Measurements from ENCODE around the gene TDRD10.

TDRD10 gene

GRCh38 chr1:154502066-154502743 lies at the start of gene TDRD10, which contains the start of gene SHE:
Gene TDRD10 (plus strand): TSS chr1:154502219. CDS start chr1:154506904, 4,685 bp downstream.
Gene SHE (minus strand): TSS chr1:154502412. CDS start chr1:154502026, 386 bp downstream.
- peak; percentile 15 for DNase-seq

DNA sequence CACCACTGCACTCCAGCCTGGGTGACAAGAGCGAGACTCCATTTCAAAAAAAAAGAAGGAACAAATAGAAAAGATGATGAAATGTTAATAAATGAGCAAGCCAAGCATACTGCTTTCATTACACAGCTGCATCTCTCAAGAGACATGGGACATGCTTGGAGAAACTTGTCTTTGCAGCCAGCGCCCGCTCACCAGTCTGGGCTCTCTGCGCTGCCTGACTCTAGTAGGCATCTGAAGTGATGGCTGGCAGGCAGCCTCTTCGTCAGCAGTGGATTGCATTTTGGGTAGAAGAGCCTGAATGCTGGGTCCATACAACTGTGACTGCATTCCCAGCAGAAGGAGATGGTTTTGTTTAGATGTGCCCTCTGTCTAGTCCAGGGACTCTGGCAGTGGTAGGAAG lies 48.9 kb upstream of the TDRD10 start:
- DNase-seq, result no peak

GRCh38 chr1:154453574-154454352 lies 48.3 kb upstream of the TDRD10 start:
- no peak for DNase-seq

GRCh38 chr1:154454386-154455120 lies 47.5 kb upstream of the TDRD10 start:
- DNase-seq, result no peak

DNA sequence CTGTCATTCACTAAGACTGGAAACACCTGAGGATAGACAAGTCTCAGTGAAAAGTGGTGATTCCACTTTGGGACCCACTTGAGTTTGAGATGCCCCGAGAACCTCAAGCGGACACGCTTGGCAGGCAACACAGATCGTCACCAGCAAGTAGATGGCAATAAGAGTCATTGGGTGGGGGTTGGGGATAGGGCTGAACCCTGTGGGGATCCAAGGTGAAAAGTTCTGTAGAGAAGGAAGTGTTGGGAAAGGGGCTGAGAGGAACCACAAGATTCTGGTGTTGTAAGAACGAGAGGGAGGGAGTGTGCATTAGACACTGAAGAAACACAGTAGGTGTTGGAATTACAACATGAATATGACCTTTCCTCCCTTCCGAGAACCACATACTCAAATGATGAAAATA lies 45.4 kb upstream of the TDRD10 start:
- DNase-seq, result no peak

DNA sequence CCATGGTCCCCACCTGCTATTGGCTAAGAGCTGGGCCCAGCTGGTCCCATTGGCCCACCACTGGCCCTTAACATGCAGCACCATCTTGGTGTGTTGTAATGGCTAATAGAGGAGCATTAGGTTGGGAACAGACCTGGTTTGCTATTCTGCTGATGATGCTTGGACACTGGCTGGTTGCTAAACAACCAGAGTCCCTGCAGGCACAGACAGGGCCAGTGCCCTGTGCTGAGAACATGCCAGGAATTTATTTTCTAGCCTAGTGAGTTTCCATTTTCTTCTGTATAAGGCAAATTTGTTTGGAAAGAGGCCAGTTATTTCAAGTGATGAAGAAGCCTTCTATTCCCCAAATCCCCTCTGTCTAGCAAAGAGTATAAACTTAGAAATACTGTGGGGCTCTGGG lies 42.9 kb upstream of the TDRD10 start:
- no peak for DNase-seq

DNA sequence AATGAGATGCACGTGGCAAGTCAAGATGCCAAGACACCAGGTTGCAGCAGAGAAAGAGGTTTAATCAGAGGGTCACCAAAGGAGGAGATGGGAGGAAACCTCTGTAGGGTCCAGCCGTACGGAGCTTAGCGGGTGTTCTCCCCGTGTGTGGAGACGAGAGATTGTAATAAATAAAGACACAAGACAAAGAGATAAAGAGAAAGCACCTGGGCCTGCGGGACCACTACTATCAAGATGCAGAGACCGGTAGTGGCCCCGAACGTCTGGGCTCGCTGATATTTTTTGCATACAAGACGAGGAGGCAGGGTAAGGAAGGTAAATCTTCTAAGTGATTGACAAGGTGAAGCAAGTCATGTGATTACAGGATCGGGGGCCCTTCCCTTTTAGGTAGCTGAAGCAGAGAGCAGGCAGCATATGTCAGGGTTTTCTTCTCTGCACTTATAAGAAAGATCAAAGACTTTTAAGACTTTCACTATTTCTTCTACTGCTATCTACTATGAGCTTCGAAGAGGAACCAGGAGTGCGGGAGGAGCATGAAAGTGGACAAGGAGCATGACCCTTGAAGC lies 41.2 kb upstream of the TDRD10 start:
- no peak for DNase-seq

GRCh38 chr1:154463512-154463990 lies 38.5 kb upstream of the TDRD10 start:
- DNase-seq, result peak; percentile 75

DNA sequence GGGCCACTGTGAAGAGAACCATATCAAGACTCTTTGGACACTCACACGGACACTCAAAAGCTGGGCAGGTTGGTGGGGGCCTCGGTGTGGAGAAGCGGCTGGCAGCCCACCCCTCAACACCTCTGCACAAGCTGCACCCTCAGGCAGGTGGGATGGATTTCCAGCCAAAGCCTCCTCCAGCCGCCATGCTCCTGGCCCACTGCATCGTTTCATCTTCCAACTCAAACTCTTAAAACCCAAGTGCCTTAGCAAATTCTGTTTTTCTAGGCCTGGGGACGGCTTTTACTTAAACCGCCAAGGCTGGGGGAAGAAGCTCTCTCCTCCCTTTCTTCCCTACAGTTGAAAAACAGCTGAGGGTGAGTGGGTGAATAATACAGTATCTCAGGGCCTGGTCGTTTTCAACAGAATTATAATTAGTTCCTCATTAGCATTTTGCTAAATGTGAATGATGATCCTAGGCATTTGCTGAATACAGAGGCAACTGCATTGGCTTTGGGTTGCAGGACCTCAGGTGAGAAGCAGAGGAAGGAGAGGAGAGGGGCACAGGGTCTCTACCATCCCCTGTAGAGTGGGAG lies 36.3 kb upstream of the TDRD10 start:
- no peak for DNase-seq

GRCh38 chr1:154466206-154466605 lies 35.8 kb upstream of the TDRD10 start:
- DNase-seq, result no peak

DNA sequence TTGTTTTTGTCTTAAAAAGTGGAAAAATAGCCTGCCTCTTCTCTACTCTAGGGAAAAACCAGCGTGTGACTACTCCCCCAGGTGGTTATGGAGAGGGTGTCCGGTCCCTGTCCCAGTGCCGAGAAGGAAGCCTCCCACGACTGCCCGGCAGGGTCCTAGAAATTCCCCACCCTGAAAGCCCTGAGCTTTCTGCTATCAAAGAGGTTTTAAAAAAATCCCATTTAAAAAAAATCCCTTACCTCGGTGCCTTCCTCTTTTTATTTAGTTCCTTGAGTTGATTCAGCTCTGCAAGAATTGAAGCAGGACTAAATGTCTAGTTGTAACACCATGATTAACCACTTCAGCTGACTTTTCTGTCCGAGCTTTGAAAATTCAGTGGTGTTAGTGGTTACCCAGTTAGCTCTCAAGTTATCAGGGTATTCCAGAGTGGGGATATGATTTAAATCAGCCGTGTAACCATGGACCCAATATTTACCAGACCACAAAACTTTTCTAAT lies 35.0 kb upstream of the TDRD10 start:
- no peak for DNase-seq

DNA sequence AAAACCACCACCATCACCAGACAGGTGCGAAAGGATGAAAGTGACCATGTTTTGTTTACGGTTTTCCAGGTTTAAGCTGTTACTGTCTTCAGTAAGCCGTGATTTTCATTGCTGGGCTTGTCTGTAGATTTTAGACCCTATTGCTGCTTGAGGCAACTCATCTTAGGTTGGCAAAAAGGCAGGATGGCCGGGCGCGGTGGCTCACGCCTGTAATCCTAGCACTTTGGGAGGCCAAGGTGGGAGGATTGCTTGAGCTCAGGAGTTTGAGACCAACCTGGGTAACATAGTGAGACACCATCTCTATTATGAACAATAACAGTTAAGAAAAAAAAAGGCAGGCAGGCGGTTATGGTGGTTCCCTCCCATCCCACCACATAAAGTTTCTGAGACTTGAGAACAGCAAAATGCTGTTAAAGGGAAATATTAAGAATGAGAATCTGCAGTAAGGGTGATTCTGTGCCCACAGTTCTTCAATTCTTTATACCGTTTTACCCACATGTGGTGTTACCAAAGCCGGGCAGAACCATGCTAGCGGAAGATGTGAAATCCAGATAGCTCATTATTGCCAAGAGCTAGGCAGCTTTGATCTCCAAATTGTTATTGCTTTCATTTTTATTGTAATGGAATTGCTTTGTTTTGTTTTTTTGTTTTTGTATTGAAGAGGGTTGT lies 34.5 kb upstream of the TDRD10 start:
- DNase-seq, result peak; percentile 44

DNA sequence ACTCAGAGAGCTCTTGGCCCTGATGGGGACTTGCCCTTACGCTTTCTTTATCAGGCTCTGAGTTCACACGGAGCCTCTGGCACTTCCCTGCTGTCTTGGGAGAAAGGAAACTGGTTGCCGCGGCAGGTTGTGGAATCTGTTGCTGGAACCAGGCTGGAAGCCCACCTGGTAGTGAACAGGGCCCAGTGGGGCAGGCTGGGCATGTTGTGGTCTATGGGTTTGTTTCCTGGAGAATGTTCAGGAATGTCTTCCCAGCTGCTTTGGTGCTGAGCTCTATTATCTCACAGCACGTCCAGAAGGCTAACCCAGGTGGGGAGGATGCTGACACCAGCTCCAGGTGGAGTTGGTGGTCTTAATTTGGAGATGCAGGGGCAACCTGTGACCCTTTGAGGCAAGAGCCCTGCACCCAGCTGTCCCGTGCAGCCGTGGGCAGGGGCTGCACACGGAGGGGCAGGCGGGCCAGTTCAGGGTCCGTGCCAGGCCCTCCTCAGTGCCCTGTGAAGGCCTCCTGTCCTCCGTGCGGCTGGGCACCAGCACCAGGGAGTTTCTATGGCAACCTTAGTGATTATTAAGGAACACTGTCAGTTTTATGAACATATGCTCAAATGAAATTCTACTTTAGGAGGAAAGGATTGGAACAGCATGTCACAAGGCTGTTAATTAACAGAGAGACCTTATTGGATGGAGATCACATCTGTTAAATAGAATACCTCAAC lies 33.3 kb upstream of the TDRD10 start:
- DNase-seq, result no peak

DNA sequence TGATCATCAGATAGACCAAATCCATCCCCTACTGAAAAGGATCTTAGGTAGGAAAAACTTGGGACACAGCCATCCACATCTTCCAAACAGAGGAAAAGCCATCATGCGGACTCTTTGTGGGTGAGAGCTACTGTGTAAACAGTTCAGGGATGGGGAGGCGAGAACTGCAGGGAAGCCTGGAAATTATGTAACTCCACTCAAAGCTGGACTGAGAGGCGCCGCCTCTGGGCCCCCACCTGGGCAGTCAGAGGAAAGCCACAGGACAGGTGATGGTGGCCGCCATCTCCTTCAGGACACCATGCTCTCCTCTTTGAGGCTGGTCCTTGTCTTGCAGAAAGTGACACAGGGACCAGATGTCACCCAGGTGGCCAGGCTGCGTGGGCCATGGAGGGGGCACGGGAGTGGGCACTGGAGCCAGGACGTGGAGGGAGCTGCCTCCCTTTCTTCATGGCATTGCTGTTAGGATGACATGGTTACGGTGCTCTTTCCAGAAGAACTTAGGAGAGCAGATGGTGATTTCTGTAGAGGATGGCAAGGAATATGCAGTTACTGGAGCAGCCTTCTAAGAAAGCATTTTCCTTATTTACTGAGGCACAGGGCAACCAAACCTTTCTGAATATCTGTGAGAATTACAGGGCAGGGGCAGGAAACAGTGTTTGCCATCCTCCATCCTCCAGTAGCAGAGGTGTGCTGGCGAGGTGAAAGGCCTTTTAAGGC lies 32.0 kb upstream of the TDRD10 start:
- DNase-seq, result no peak

DNA sequence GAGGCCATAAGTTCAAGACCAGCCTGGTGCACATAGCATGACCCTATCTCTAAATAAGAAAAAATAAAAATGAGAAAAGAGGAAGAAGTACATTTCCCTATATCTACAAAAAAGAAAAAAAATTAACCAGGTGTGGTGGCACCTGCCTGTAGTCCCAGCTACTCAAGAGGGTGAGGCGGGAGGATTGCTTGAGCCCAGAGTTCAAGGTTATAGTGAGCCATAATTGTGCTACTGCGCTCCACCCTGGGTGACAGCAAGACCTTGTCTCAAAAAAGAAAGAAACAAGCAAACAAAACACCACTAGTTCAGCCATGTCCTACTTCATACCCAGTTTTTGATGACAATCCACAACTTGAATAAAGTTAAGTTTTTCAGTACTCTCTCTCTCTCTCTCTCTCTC lies 30.7 kb upstream of the TDRD10 start:
- DNase-seq, result no peak

DNA sequence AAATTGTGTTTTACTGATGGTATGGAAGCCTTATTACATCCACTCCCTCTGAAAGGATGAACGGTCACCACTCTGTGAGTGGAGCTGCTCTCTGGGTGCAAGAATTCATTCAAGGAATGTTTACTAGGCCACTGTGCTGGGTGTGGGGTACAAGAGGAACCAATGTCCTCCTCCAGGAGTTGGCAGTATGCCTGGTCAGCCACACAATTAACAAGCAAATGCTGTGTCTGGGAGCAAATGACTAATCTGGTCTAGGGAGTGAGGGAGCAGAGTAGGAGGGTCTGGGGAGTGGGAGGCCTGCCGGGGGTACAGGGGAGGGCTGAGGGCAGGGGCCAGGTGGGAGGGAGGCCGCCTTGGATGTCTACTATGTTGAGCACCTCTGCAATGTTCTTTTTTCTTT lies 27.2 kb upstream of the TDRD10 start:
- DNase-seq, result no peak

GRCh38 chr1:154476791-154477190 lies 25.2 kb upstream of the TDRD10 start:
- DNase-seq, result no peak

DNA sequence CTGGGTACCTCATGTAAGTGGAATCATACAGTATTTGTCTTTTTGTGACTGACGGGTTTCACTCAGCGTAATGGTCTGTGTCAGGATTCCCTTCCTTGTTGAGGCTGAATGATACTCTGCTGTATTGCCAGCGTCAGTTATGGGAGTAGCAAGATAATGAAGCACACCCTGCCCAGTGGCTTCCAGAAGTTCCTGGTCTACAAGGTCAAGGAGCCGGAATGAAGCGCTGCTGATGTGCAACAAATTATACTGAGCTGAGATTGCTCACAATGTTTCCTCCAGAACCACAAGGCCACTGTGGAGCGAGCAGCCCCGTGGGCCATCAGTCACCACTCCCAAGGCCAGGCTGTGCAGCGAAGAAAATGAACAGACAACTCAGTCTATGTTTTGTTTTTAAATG lies 24.0 kb upstream of the TDRD10 start:
- no peak for DNase-seq

DNA sequence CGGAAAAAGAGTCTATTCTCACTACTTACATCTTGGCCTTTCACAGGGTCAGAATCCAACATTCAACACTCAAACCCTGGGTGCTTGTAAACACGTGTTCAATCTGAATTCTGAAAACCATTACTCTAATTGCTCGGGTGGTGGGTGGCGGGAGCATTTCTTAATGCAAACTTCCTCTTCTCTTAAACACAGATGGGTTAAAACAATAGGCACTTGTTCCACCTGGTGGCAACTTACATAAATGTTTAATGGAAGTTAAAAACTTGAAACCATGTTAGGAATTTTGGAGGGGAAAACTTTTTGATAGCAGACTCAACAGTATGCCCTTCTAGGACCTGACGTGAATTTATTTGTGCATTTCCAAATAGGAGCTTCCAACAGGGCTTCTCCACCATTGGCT lies 23.4 kb upstream of the TDRD10 start:
- DNase-seq, result peak; percentile 39

DNA sequence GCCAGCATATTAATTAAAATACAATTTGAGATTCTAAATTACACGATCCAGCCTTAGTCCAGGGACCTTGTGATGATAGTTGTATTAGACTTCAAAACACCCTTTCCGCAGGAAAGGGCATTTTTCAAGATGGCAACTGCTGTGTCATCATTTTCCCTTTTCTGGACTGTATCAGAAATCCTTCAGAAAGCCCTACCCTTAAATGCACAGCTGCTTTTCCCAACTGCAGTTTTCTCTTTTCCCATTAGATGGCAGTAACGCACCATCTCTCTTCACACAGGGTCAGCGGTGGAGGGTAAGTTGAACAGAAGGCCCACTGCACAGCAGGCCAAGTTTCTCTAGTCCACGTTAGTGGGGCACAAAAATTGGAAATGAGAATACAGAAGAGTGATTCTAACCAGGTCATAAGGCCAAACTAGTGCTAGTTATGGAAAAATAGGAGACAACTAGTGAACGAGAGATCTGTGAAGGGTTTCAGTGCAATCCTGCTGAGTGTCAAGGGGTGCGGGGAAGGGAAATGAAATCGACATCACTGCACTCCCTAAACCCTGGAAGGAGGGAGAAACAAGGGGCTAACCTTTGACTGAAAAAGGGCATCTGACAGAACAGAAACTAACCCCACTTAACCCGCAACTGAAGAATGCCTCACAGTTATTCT lies 22.1 kb upstream of the TDRD10 start:
- DNase-seq, result peak; percentile 82

Measured in CD4-positive, alpha-beta T cell treated with Interleukin-12 subunit alpha and Interleukin-12 subunit beta, for 1 hour (primary cell).